Stimulated activated CD8-positive, alpha-beta memory T cell treated with anti-CD3 and anti-CD28 coated beads, Interleukin-12 subunit alpha, Interleukin-12 subunit beta, amount 100 ng/mL, for 24 hours (primary cell): ENCODE measurements around the gene ITPK1.

Source experiments
- DNase-seq: peaks from one replicate; pipeline ENCODE4 v3.0.0-alpha.2; 2020; ENCODE audit errors: extremely low read depth

The ITPK1 gene

GRCh38 chr14:92897922-92898565 is 217.7 kb downstream of the ITPK1 start:
- no peak for DNase-seq

GRCh38 chr14:92895352-92895878 is 220.3 kb downstream of the ITPK1 start:
- DNase-seq, result no peak

GRCh38 chr14:92892589-92892988 is 223.1 kb downstream of the ITPK1 start:
- no peak for DNase-seq

- no peak for DNase-seq
Measured at GRCh38 chr14:92890830-92891588, 224.7 kb downstream of the ITPK1 start.

GRCh38 chr14:92888896-92889295 is 226.8 kb downstream of the ITPK1 start:
- DNase-seq, result no peak

- no peak for DNase-seq
Measured at GRCh38 chr14:92887157-92887556, 228.6 kb downstream of the ITPK1 start.
